Activated naive CD8-positive, alpha-beta T cell treated with anti-CD3 and anti-CD28 coated beads, Interleukin-2, amount 50 U/mL, for 24 hours (primary cell): ENCODE measurements around the gene LGI1.

Experiments used
- ATAC-seq: fragments of 150-1000 bp; cut with Tn5 transposase; one replicate; pipeline ENCODE4 v1.10.0; 2021
- DNase-seq: peaks from one replicate; pipeline ENCODE4 v3.0.0; 2021
- H3K27ac Mint-ChIP-seq: one replicate; pipeline ENCODE4 v1.8.0; 2021; ENCODE audit warnings: mild to moderate bottlenecking, mixed read lengths
- H3K27me3 Mint-ChIP-seq: one replicate; pipeline ENCODE4 v1.8.0; 2021; ENCODE audit warnings: mixed read lengths
- H3K36me3 Mint-ChIP-seq: one replicate; pipeline ENCODE4 v1.8.0; 2021; ENCODE audit warnings: low read depth, mixed read lengths
- H3K4me1 Mint-ChIP-seq: one replicate; pipeline ENCODE4 v1.8.0; 2021; ENCODE audit warnings: mixed read lengths
- H3K4me3 Mint-ChIP-seq: one replicate; pipeline ENCODE4 v1.8.0; 2021; ENCODE audit warnings: mild to moderate bottlenecking, moderate library complexity, mixed read lengths
- H3K9me3 Mint-ChIP-seq: one replicate; pipeline ENCODE4 v1.8.0; 2021; ENCODE audit warnings: mixed read lengths

Gene LGI1

DNA sequence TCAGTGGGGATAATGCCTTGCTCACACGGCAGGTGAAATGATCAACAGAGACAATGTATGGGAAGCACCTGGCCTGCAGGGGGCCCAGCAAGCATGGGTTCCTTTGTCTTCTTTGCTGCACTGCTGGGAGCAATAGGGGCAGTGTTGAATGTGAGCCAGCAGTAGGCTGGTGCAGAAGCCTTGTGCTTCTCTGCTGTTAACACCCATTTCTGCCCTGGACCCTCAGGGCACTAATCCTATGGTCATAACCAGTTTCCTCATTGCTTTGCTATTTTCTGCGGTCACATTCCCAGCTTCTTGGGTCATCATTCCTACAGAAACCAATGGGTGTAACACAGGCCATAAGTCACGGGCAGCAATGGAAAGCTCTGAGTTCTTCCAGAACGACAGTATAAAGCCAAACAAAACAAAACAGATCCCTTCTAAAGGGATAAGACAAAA is 10.9 kb upstream of the LGI1 start:
- ATAC-seq = no peak
- Mint-ChIP-seq H3K4me1 (peaks cover 3% of the 10 kb centered on the region), H3K36me3 (no peaks in the 10 kb centered on the region), H3K9me3 (no peaks in the 10 kb centered on the region), H3K27me3 (peaks cover 5% of the 10 kb centered on the region), H3K27ac (no peak overlapping the region), H3K4me3 (no peak overlapping the region)
- no peak for DNase-seq

DNA sequence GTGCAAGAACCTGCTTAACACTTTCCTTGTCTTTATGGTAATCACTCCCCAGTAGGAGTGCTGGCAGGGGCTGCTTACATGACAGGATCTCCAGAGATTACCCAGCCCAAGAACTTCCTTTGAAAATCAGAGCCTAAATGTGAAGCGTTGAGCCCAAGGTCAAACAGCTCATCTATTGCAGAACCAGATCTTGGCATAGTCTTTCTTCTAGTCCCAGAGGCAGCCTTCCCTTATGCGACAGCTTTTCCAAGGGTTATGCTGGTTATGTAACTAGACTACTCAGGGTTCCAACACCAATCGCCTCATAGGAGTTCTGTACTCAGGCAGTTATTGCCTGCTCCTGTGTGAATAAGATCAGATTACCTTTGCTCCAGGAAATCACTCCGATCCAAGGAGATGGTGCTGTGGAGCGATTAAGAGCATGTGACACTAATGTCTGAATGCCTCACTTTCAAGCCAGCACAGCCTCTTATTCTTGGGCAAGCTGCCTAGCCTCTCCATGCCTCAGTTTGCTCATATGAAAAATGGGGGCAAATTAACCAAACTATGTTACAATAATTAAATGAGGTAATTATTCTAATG is 8.4 kb upstream of the LGI1 start:
- ATAC-seq (no peak), DNase-seq (no peak)
- Mint-ChIP-seq H3K36me3 (no peaks in the 10 kb centered on the region), H3K27me3 (peaks cover 7% of the 10 kb centered on the region), H3K27ac (no peak overlapping the region), H3K4me1 (peaks cover 8% of the 10 kb centered on the region), H3K9me3 (no peaks in the 10 kb centered on the region), H3K4me3 (no peak overlapping the region)

DNA sequence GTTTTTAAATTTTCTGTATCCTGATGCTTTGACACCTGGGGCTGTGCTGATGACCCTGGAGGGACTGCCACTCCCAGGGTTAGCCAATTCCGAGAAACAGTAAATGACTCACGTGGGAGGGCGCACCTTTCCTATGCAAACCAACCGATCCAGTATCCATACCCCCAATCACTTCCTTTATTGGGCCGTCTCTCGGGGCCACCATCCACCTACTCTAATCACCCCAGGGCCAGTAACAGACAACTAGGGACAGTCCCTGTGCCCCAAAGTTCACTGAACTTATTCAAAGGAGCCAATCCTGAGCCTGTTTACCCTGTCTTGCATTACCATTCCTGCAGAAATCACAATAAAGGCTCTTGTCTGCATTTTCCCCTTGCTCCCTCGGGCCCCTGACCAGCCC is 6.6 kb upstream of the LGI1 start:
- no peak for DNase-seq
- Mint-ChIP-seq H3K27ac (no peak overlapping the region), H3K4me1 (peaks cover 16% of the 10 kb centered on the region), H3K27me3 (peaks cover 8% of the 10 kb centered on the region), H3K9me3 (no peaks in the 10 kb centered on the region), H3K36me3 (no peaks in the 10 kb centered on the region), H3K4me3 (no peak overlapping the region)
- ATAC-seq = no peak

GRCh38 chr10:93751832-93752231 is 5.9 kb upstream of the LGI1 start:
- no peak for ATAC-seq
- no peak overlapping the region for H3K4me3 Mint-ChIP-seq

DNA sequence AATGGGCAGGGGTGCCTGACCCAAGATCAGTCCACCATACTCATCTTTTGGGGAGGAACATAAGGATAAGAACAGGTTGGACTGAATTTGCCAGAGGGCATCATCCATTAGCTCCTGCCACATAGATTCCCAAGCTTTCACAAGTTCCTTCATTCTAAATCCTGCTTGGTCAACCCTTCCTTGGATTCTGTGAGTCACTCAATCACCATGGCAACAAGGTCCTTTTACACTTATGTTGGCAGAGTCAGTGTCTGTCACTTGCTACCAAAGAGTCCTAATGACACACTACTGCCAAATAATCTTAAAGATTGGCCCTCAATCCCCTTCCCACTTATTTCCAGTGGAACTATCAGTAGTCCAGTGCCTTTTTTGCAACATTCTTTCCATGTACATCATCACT is 5.0 kb upstream of the LGI1 start:
- Mint-ChIP-seq H3K9me3 (no peaks in the 10 kb centered on the region), H3K4me3 (no peak overlapping the region), H3K27me3 (peaks cover 22% of the 10 kb centered on the region), H3K36me3 (no peaks in the 10 kb centered on the region), H3K4me1 (peaks cover 18% of the 10 kb centered on the region), H3K27ac (no peak overlapping the region)
- ATAC-seq (no peak), DNase-seq (no peak)

More at GRCh38 chr10:93751832-93752231, 5.9 kb upstream of the LGI1 start:
- Mint-ChIP-seq H3K27me3 (peaks cover 14% of the 10 kb centered on the region), H3K4me1 (peaks cover 17% of the 10 kb centered on the region), H3K36me3 (no peaks in the 10 kb centered on the region), H3K27ac (no peak overlapping the region), H3K9me3 (no peaks in the 10 kb centered on the region)
- DNase-seq = no peak

DNA sequence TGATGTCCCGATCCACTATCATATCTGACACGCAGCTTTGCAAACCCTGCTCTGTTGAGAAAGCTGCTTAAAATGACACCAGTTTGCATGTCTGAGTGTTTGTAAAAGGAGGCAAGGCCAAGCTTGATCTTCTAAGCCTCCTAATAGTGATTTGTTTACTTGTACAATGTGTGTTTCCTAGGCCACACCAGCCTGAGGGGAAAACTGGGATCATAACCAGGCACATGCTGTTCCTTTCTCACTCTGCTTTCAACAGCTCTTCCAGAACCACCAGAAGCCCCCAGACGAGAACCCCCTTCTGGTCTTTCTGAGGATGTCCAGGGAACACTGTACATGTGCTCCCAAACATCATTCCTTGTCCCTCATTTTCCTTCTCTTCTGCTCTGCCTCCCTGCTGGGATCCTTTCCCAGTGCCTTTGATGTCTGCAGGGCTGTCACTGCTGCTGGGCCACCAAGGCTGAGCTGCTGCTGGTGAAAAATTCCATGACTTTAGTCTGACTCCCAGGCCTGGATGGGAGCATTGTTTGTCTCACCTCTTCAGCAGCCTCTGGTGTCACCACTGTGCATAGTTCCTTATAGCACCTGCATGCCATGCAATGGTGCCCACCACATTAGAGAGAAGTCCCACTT is 4.0 kb upstream of the LGI1 start:
- peaks cover 30% of the 10 kb centered on the region for H3K27me3 Mint-ChIP-seq

GRCh38 chr10:93754761-93755160 is 3.0 kb upstream of the LGI1 start:
- Mint-ChIP-seq H3K9me3 (no peaks in the 10 kb centered on the region), H3K4me1 (peaks cover 19% of the 10 kb centered on the region), H3K4me3 (no peak overlapping the region), H3K36me3 (no peaks in the 10 kb centered on the region), H3K27ac (no peak overlapping the region), H3K27me3 (peaks cover 38% of the 10 kb centered on the region)
- no peak for ATAC-seq
- DNase-seq = no peak

More for the DNA sequence above, 4.0 kb upstream of the LGI1 start:
- H3K4me1 Mint-ChIP-seq = peaks cover 19% of the 10 kb centered on the region
- ATAC-seq = no peak
- no peaks in the 10 kb centered on the region for H3K36me3 Mint-ChIP-seq
- no peak overlapping the region for H3K4me3 Mint-ChIP-seq
- H3K27ac Mint-ChIP-seq = no peak overlapping the region
- no peak for DNase-seq
- H3K9me3 Mint-ChIP-seq = no peaks in the 10 kb centered on the region

DNA sequence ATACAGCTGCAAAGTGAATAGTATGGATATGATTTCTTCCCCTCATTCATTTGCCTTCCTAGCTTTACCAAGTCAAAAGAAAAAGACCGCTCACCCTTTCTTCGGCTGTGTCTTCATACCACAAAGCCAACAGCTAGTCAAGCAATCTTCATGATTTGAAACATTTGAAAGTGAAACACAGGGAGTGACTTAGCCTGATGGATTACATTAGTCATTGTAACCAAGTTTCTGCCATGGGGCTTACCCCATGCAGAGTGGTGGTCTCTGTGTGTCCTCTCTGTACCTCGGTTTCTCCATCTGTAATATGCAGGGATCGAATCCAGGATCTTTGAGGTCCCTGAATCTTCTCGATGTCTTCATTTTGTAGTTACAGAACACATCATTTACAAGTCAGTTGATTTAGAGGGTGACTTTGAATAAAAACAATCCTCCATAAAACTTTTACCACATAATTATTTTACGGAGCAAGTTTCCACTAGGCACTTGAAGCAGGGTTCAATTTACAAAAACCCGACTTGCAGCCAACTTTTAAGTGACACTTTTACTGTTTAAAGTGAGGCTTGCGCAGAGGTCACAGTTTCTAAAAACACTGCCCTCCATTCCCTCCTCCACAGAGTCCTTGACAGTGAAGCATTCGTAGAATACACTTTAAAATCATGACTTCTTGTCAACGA is 2.2 kb upstream of the LGI1 start:
- Mint-ChIP-seq H3K27me3 (peaks cover 40% of the 10 kb centered on the region), H3K4me3 (no peak overlapping the region), H3K27ac (no peak overlapping the region), H3K9me3 (no peaks in the 10 kb centered on the region), H3K4me1 (peaks cover 19% of the 10 kb centered on the region), H3K36me3 (no peaks in the 10 kb centered on the region)
- DNase-seq = no peak
- peak; percentile 81 for ATAC-seq

DNA sequence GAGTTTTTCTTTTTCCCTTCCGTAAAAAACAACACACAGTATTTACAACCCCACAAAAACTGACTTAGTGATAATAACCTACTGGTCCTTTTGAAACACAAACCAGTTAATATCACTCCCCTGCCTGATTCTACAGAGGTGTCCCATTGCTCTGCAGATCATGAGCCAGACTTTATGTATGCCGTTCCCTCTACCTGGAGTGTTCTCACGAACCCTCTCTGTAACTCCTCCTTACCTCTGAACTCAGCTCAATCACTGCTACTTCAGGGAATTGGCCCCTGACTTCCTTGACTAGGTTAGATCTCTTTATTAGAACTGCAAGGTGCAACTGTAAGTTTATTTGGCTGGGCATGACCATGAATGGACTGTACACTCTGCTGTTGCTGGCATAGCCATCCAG is 1.6 kb upstream of the LGI1 start:
- H3K4me3 Mint-ChIP-seq = no peak overlapping the region
- DNase-seq (no peak), ATAC-seq (no peak)
- peaks cover 19% of the 10 kb centered on the region for H3K4me1 Mint-ChIP-seq
- H3K9me3 Mint-ChIP-seq = no peaks in the 10 kb centered on the region
- no peak overlapping the region for H3K27ac Mint-ChIP-seq
- no peaks in the 10 kb centered on the region for H3K36me3 Mint-ChIP-seq
- H3K27me3 Mint-ChIP-seq = peaks cover 42% of the 10 kb centered on the region

GRCh38 chr10:93757136-93757535 is 600 bp upstream of the LGI1 start:
- Mint-ChIP-seq H3K4me1 (peaks cover 14% of the 10 kb centered on the region), H3K9me3 (no peaks in the 10 kb centered on the region), H3K4me3 (no peak overlapping the region), H3K36me3 (no peaks in the 10 kb centered on the region), H3K27me3 (peaks cover 48% of the 10 kb centered on the region), H3K27ac (no peak overlapping the region)
- DNase-seq (no peak), ATAC-seq (no peak)

DNA sequence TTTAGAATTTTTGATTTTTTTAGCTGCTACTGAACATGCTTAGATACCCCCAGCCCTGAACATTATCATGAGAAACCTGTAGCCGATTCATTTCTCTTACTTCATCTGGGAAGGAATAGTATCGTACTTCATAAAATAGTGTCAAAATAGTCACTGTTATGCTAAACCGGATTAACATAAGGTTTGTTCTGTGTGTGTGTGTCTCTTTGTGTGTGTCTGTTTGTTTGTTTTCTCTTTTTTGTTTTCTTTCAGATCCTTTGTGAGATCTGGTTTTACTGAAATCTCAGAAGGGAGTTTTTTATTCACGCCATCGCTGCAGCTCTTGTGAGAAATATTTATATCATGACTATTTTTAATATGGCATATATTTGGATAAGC is 761 bp downstream of the LGI1 start:
- H3K4me3 Mint-ChIP-seq = no peak overlapping the region
- no peaks in the 10 kb centered on the region for H3K9me3 Mint-ChIP-seq
- no peak for ATAC-seq
- no peak overlapping the region for H3K27ac Mint-ChIP-seq
- H3K36me3 Mint-ChIP-seq = no peaks in the 10 kb centered on the region
- no peak for DNase-seq
- H3K27me3 Mint-ChIP-seq = peaks cover 53% of the 10 kb centered on the region
- H3K4me1 Mint-ChIP-seq = peaks cover 11% of the 10 kb centered on the region

DNA sequence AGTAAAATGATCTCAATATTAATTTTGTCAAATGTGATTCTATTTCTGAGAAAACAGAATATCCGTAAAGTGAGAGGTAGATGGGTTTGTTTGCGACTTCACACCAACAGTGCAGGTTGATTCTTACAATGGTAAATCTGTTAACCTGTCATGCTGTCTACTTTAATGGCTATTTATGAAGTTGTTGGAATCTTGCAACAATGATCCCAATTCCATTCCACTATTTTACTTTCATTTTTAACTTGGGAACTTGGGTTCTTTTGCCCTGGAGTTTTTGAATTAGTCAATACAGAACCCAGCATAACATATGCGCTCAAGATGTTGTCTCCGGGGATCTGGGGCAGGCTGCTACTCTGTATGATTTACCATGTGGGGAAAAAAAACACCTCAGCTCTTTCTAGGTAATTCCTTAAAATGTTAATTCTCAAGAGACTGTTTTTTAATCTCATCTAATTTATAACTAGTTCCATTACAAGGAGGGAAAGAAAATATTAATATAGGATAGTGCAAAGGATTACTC is 1.2 kb downstream of the LGI1 start:
- no peak overlapping the region for H3K27ac Mint-ChIP-seq
- peaks cover 11% of the 10 kb centered on the region for H3K4me1 Mint-ChIP-seq
- no peak overlapping the region for H3K4me3 Mint-ChIP-seq
- DNase-seq = no peak
- H3K9me3 Mint-ChIP-seq = no peaks in the 10 kb centered on the region
- no peak for ATAC-seq
- H3K27me3 Mint-ChIP-seq = peaks cover 53% of the 10 kb centered on the region
- H3K36me3 Mint-ChIP-seq = no peaks in the 10 kb centered on the region

DNA sequence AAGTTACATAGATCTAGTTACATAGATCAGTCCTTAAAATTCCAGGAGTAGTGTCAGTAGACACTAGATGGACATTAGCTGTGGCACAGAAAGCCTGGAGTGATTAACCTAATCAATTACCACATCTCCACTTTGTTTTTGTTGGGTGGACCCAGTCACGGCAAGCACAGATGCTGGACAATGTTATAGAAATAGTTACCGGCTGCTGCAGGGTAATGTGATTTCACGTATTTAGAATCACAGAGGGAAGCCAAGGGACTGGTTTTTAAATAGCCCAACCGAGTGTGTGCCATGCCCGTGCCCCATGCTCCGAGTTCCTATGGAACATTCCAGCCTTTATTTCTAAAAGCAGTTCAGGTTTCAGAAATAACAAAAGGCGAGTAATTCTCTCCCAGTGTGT is 2.8 kb downstream of the LGI1 start:
- no peaks in the 10 kb centered on the region for H3K36me3 Mint-ChIP-seq

GRCh38 chr10:93762979-93763391 is 5.2 kb downstream of the LGI1 start:
- Mint-ChIP-seq H3K9me3 (no peaks in the 10 kb centered on the region), H3K36me3 (no peaks in the 10 kb centered on the region), H3K4me3 (no peak overlapping the region), H3K4me1 (no peaks in the 10 kb centered on the region), H3K27me3 (peaks cover 36% of the 10 kb centered on the region), H3K27ac (no peak overlapping the region)
- DNase-seq (no peak), ATAC-seq (no peak)

More for the DNA sequence above, 2.8 kb downstream of the LGI1 start:
- Mint-ChIP-seq H3K27ac (no peak overlapping the region), H3K4me1 (peaks cover 7% of the 10 kb centered on the region), H3K9me3 (no peaks in the 10 kb centered on the region), H3K27me3 (peaks cover 53% of the 10 kb centered on the region), H3K4me3 (no peak overlapping the region)
- DNase-seq (no peak), ATAC-seq (no peak)

- ATAC-seq = no peak
- no peaks in the 10 kb centered on the region for H3K4me1 Mint-ChIP-seq
- H3K4me3 Mint-ChIP-seq = no peak overlapping the region
- no peak overlapping the region for H3K27ac Mint-ChIP-seq
- no peak for DNase-seq
- H3K27me3 Mint-ChIP-seq = peaks cover 9% of the 10 kb centered on the region
- H3K36me3 Mint-ChIP-seq = no peaks in the 10 kb centered on the region
- H3K9me3 Mint-ChIP-seq = no peaks in the 10 kb centered on the region
Observed at GRCh38 chr10:93766918-93767317, 9.2 kb downstream of the LGI1 start.
